Measurements from ENCODE around the gene CER1. TPM values are rescaled to one million over a fixed set of nuclear protein-coding genes. Genes with fewer than 3 reads are reported as not detected.

Gene CER1
- total RNA-seq, 4 donors from 2014 or later: 0.61 to 0.97 TPM; not detected in 2

GRCh38 chr9:14677872-14678271 is 44.7 kb downstream of the CER1 start:
- Histone ChIP-seq H3K4me3 (no peak overlapping the region), H3K27me3 (no peaks in the 10 kb centered on the region), H3K9me3 (no peaks in the 10 kb centered on the region), H3K36me3 (no peaks in the 10 kb centered on the region), H3K27ac (no peak overlapping the region), H3K4me1 (no peaks in the 10 kb centered on the region)
- TF ChIP-seq POLR2A (IDR thresholded peaks at IDR 0.05): no peak
- TF ChIP-seq CTCF (IDR thresholded peaks at IDR 0.05): no peak
- intact Hi-C loops (cut with DNase I; ENCODE audit: low total_unique reads): no loop called here
- DNase-seq: no peak

- intact Hi-C loops (cut with DNase I; ENCODE audit: low total_unique reads): no loop called here
- Histone ChIP-seq H3K36me3 (no peaks in the 10 kb centered on the region), H3K27me3 (no peaks in the 10 kb centered on the region), H3K9me3 (no peaks in the 10 kb centered on the region), H3K27ac (no peak overlapping the region), H3K4me1 (no peaks in the 10 kb centered on the region), H3K4me3 (no peak overlapping the region)
- DNase-seq: no peak
- no peak for TF ChIP-seq CTCF (IDR thresholded peaks at IDR 0.05)
- no peak for TF ChIP-seq POLR2A (IDR thresholded peaks at IDR 0.05)
Measured at GRCh38 chr9:14677396-14677795, 45.1 kb downstream of the CER1 start.

- no peak overlapping the region for H3K4me3 ChIP-seq
- peaks cover 0 to 2% of the 10 kb centered on the region in 2 donors for H3K9me3 ChIP-seq
- no peaks in the 10 kb centered on the region for H3K4me1 ChIP-seq
- intact Hi-C loops (cut with DNase I; ENCODE audit: low total_unique reads): no loop called here
- no peak for DNase-seq
- TF ChIP-seq CTCF (IDR thresholded peaks at IDR 0.05) (no peak), POLR2A (IDR thresholded peaks at IDR 0.05) (no peak)
- no peaks in the 10 kb centered on the region for H3K27me3 ChIP-seq
- no peaks in the 10 kb centered on the region for H3K36me3 ChIP-seq
- H3K27ac ChIP-seq: no peak overlapping the region
Measured at GRCh38 chr9:14674630-14675029, 47.9 kb downstream of the CER1 start.

- DNase-seq: no peak
- Histone ChIP-seq H3K27ac (no peak overlapping the region), H3K4me1 (no peaks in the 10 kb centered on the region), H3K27me3 (no peaks in the 10 kb centered on the region), H3K4me3 (no peak overlapping the region), H3K9me3 (peaks cover 0 to 2% of the 10 kb centered on the region in 2 donors), H3K36me3 (no peaks in the 10 kb centered on the region)
- TF ChIP-seq CTCF (IDR thresholded peaks at IDR 0.05): no peak
- no peak for TF ChIP-seq POLR2A (IDR thresholded peaks at IDR 0.05)
- intact Hi-C loops (cut with DNase I; ENCODE audit: low total_unique reads): no loop called here
Measured at GRCh38 chr9:14671377-14671776, 51.2 kb downstream of the CER1 start.

GRCh38 chr9:14670718-14671117 is 51.8 kb downstream of the CER1 start:
- no peak for TF ChIP-seq POLR2A (IDR thresholded peaks at IDR 0.05)
- TF ChIP-seq CTCF (IDR thresholded peaks at IDR 0.05): no peak
- intact Hi-C loops (cut with DNase I; ENCODE audit: low total_unique reads): no loop called here
- peaks cover 0 to 2% of the 10 kb centered on the region in 2 donors for H3K9me3 ChIP-seq

More at GRCh38 chr9:14670718-14671117, 51.8 kb downstream of the CER1 start:
- no peak for DNase-seq
- no peak overlapping the region for H3K27ac ChIP-seq
- no peaks in the 10 kb centered on the region for H3K4me1 ChIP-seq
- no peaks in the 10 kb centered on the region for H3K27me3 ChIP-seq
- no peak overlapping the region for H3K4me3 ChIP-seq
- no peaks in the 10 kb centered on the region for H3K36me3 ChIP-seq

Other genes starting within 250 kb of the CER1 start
- gene ZDHHC21, start 29.3 kb downstream of the CER1 start, total RNA-seq: 10 to 100 TPM in 2 of 4 donors, 1 to 10 TPM in 2; 6.9 to 54.9 (median 13.6) TPM
- gene FREM1, start 187.7 kb upstream of the CER1 start, total RNA-seq: 10 to 100 TPM in 3 of 4 donors, 1 to 10 TPM in 1; 7.6 to 92.6 (median 18.4) TPM

Measured in uterus (tissue), 4 donors.